ENCODE results near the gene GOSR1. TPM values are rescaled to one million over a fixed set of nuclear protein-coding genes. Genes with fewer than 3 reads are reported as not detected.
"Not testable (repeated sequence)": the region's sequence is repeated elsewhere in the genome, so short reads cannot be mapped to it uniquely, and the experiment has no call there.

GOSR1 gene
- total and polyA plus RNA-seq, 2 donors (not counting 1 experiment from before 2014, with no cell fraction given), result 19.1 to 66.6 TPM

GRCh38 chr17:30454635-30455034 is 22.6 kb upstream of the GOSR1 start:
- peaks cover 4 to 15% of the 10 kb centered on the region in 2 experiments for H3K36me3 ChIP-seq (replicated peaks in 1 of 2; ENCODE audit: control extremely low read depth in 1 of 2, control insufficient read depth in 1 of 2, extremely low read depth in 1 of 2, insufficient read depth in 2 of 2, low read length in 1 of 2)

GRCh38 chr17:30458371-30458770 is 18.8 kb upstream of the GOSR1 start:
- peaks cover 0 to 5% (median 3%) of the 10 kb centered on the region in 3 donors for H3K9me3 ChIP-seq (ENCODE audit: control extremely low read depth in 1 of 3, control insufficient read depth in 2 of 3, insufficient read depth in 1 of 3, low read length in 2 of 3)
- H3K27ac ChIP-seq (ENCODE audit: low read length in 2 of 2), result no peak overlapping the region
- no peaks in the 10 kb centered on the region for H4K20me1 ChIP-seq (ENCODE audit: control insufficient read depth, insufficient read depth, low read length, poor library complexity, severe bottlenecking)
- Mint-ChIP-seq H3K27me3 (no peaks in the 10 kb centered on the region), H3K4me3 (no peak overlapping the region), H3K4me1 (peaks cover 3% of the 10 kb centered on the region), H3K9me3 (ENCODE audit: insufficient read depth) (peaks cover 2% of the 10 kb centered on the region), H3K27ac (no peak overlapping the region)
- 100% methylated on average over 2 of the region's 6 CpGs for WGBS (ENCODE audit: insufficient coverage)
- CTCF ChIA-PET, result no interaction called here
- ATAC-seq (ENCODE audit: low read depth) (no peak), DNase-seq (no peak)
- H2AFZ ChIP-seq (ENCODE audit: insufficient read depth, low read depth, low read length, poor library complexity, severe bottlenecking), result no peak overlapping the region
- H3K79me2 ChIP-seq (ENCODE audit: control insufficient read depth, insufficient read depth, low read length), result no peaks in the 10 kb centered on the region
- peaks cover 6 to 12% of the 10 kb centered on the region in 2 experiments for H3K36me3 ChIP-seq (replicated peaks in 1 of 2; ENCODE audit: control extremely low read depth in 1 of 2, control insufficient read depth in 1 of 2, extremely low read depth in 1 of 2, insufficient read depth in 2 of 2, low read length in 1 of 2)
- POLR2A ChIA-PET, result no interaction called here
- H3K4me3 ChIP-seq (ENCODE audit: control extremely low read depth in 1 of 5, extremely low read depth in 1 of 5, insufficient read depth in 1 of 5, low read depth in 2 of 5, low read length in 4 of 5), result no peak overlapping the region
- TF ChIP-seq CTCF (IDR thresholded peaks at IDR 0.05), result no peak
- TF ChIP-seq EZH2 (IDR thresholded peaks at IDR 0.05; ENCODE audit: borderline replicate concordance, insufficient read depth, low read depth, low read length, poor library complexity, severe bottlenecking), result no peak
- no peak overlapping the region for H3K4me2 ChIP-seq (replicated peaks; ENCODE audit: low read depth, low read length, poor library complexity, severe bottlenecking)
- H3K9ac ChIP-seq (ENCODE audit: low read length), result no peak overlapping the region
- H3K4me1 ChIP-seq (ENCODE audit: control insufficient read depth in 2 of 2, insufficient read depth in 2 of 2, low read length in 2 of 2), result no peaks in the 10 kb centered on the region
- H3K27me3 ChIP-seq (replicated peaks in 1 of 4; ENCODE audit: control extremely low read depth in 1 of 4, control insufficient read depth in 3 of 4, insufficient read depth in 4 of 4, low read length in 3 of 4), result no peaks in the 10 kb centered on the region
- intact Hi-C loops (cut with micrococcal nuclease), result no loop called here

More at GRCh38 chr17:30454635-30455034, 22.6 kb upstream of the GOSR1 start:
- no peaks in the 10 kb centered on the region for H3K79me2 ChIP-seq (ENCODE audit: control insufficient read depth, insufficient read depth, low read length)
- no peak for ATAC-seq (ENCODE audit: low read depth)
- no peak overlapping the region for H2AFZ ChIP-seq (ENCODE audit: insufficient read depth, low read depth, low read length, poor library complexity, severe bottlenecking)
- H3K27ac Mint-ChIP-seq, result no peak overlapping the region
- H3K4me3 Mint-ChIP-seq, result no peak overlapping the region
- H3K4me3 ChIP-seq (ENCODE audit: control extremely low read depth in 1 of 5, extremely low read depth in 1 of 5, insufficient read depth in 1 of 5, low read depth in 2 of 5, low read length in 4 of 5), result no peak overlapping the region
- intact Hi-C loops (cut with micrococcal nuclease), result no loop called here
- TF ChIP-seq CTCF (IDR thresholded peaks at IDR 0.05) (no peak), EZH2 (IDR thresholded peaks at IDR 0.05; ENCODE audit: borderline replicate concordance, insufficient read depth, low read depth, low read length, poor library complexity, severe bottlenecking) (no peak)
- no peak overlapping the region for H3K9ac ChIP-seq (ENCODE audit: low read length)
- H3K27me3 ChIP-seq (replicated peaks in 1 of 4; ENCODE audit: control extremely low read depth in 1 of 4, control insufficient read depth in 3 of 4, insufficient read depth in 4 of 4, low read length in 3 of 4), result no peaks in the 10 kb centered on the region
- no peak overlapping the region for H3K27ac ChIP-seq (ENCODE audit: low read length in 2 of 2)
- no peaks in the 10 kb centered on the region for H3K4me1 Mint-ChIP-seq
- DNase-seq, result no peak
- no peak overlapping the region for H3K4me2 ChIP-seq (replicated peaks; ENCODE audit: low read depth, low read length, poor library complexity, severe bottlenecking)
- H3K9me3 ChIP-seq (ENCODE audit: control extremely low read depth in 1 of 3, control insufficient read depth in 2 of 3, insufficient read depth in 1 of 3, low read length in 2 of 3), result peaks cover 0 to 5% (median 3%) of the 10 kb centered on the region in 3 donors
- H3K4me1 ChIP-seq (ENCODE audit: control insufficient read depth in 2 of 2, insufficient read depth in 2 of 2, low read length in 2 of 2), result no peaks in the 10 kb centered on the region
- H4K20me1 ChIP-seq (ENCODE audit: control insufficient read depth, insufficient read depth, low read length, poor library complexity, severe bottlenecking), result no peaks in the 10 kb centered on the region
- ChIA-PET CTCF (no interaction called here), POLR2A (no interaction called here)
- H3K27me3 Mint-ChIP-seq, result no peaks in the 10 kb centered on the region
- no CpG with 5 or more reads among the region's 4 CpGs for WGBS (ENCODE audit: insufficient coverage)
- peaks cover 2% of the 10 kb centered on the region for H3K9me3 Mint-ChIP-seq (ENCODE audit: insufficient read depth)

GRCh38 chr17:30458797-30459413 is 18.3 kb upstream of the GOSR1 start:
- H3K79me2 ChIP-seq (ENCODE audit: control insufficient read depth, insufficient read depth, low read length); CTCF ChIA-PET; H3K4me3 Mint-ChIP-seq; H3K4me1 ChIP-seq (ENCODE audit: control insufficient read depth in 2 of 2, insufficient read depth in 2 of 2, low read length in 2 of 2); H3K27ac Mint-ChIP-seq; H3K27me3 ChIP-seq (replicated peaks in 1 of 4; ENCODE audit: control extremely low read depth in 1 of 4, control insufficient read depth in 3 of 4, insufficient read depth in 4 of 4, low read length in 3 of 4); H3K4me3 ChIP-seq (ENCODE audit: control extremely low read depth in 1 of 5, extremely low read depth in 1 of 5, insufficient read depth in 1 of 5, low read depth in 2 of 5, low read length in 4 of 5); H3K9me3 ChIP-seq (ENCODE audit: control extremely low read depth in 1 of 3, control insufficient read depth in 2 of 3, insufficient read depth in 1 of 3, low read length in 2 of 3); POLR2A ChIA-PET; intact Hi-C loops (cut with micrococcal nuclease); DNase-seq; H3K9ac ChIP-seq (ENCODE audit: low read length); ATAC-seq (ENCODE audit: low read depth); H3K4me1 Mint-ChIP-seq; H3K4me2 ChIP-seq (replicated peaks; ENCODE audit: low read depth, low read length, poor library complexity, severe bottlenecking); H3K9me3 Mint-ChIP-seq (ENCODE audit: insufficient read depth); H3K27ac ChIP-seq (ENCODE audit: low read length in 2 of 2); H4K20me1 ChIP-seq (ENCODE audit: control insufficient read depth, insufficient read depth, low read length, poor library complexity, severe bottlenecking); H2AFZ ChIP-seq (ENCODE audit: insufficient read depth, low read depth, low read length, poor library complexity, severe bottlenecking); H3K27me3 Mint-ChIP-seq: not testable (repeated sequence)
- WGBS (ENCODE audit: insufficient coverage), result 98% methylated on average over 3 of the region's 5 CpGs
- peaks cover 6 to 12% of the 10 kb centered on the region in 2 experiments for H3K36me3 ChIP-seq (replicated peaks in 1 of 2; ENCODE audit: control extremely low read depth in 1 of 2, control insufficient read depth in 1 of 2, extremely low read depth in 1 of 2, insufficient read depth in 2 of 2, low read length in 1 of 2)
